Left ventricle myocardium superior (tissue), 1 donor: ENCODE measurements around the gene CREB3L2. TPM values are rescaled to one million over a fixed set of nuclear protein-coding genes. Genes with fewer than 3 reads are reported as not detected.

Source experiments
- ATAC-seq: fragments of 200-7000 bp; cut with Tn5 transposase; one replicate; pipeline ENCODE4 v1.9.1; 2020; ENCODE audit warnings: mild to moderate bottlenecking, moderate library complexity
- DNase-seq: peaks from one replicate; pipeline ENCODE4 v3.0.0-alpha.2; 2020
- intact Hi-C: fragments of 100-400 bp; cut with micrococcal nuclease; formaldehyde crosslinking; loops from one replicate; pipeline ENCODE4 v1.11.0; 2022
- total RNA-seq: library from RNA; stranded (reverse); fragmentation: NEBNext Ultra II Directional; extraction: Animal tissue kit (Norgen Biotek cat#: 25700); gene quantifications from one replicate; pipeline ENCODE4 v1.2.1, GENCODE V29; 2021
- donor health status: DM: no; HTN: yes; CAD: no; lungs with severe emphysema.

The CREB3L2 gene
- total RNA-seq, 1 donor from 2014 or later, result 22.3 TPM

DNA sequence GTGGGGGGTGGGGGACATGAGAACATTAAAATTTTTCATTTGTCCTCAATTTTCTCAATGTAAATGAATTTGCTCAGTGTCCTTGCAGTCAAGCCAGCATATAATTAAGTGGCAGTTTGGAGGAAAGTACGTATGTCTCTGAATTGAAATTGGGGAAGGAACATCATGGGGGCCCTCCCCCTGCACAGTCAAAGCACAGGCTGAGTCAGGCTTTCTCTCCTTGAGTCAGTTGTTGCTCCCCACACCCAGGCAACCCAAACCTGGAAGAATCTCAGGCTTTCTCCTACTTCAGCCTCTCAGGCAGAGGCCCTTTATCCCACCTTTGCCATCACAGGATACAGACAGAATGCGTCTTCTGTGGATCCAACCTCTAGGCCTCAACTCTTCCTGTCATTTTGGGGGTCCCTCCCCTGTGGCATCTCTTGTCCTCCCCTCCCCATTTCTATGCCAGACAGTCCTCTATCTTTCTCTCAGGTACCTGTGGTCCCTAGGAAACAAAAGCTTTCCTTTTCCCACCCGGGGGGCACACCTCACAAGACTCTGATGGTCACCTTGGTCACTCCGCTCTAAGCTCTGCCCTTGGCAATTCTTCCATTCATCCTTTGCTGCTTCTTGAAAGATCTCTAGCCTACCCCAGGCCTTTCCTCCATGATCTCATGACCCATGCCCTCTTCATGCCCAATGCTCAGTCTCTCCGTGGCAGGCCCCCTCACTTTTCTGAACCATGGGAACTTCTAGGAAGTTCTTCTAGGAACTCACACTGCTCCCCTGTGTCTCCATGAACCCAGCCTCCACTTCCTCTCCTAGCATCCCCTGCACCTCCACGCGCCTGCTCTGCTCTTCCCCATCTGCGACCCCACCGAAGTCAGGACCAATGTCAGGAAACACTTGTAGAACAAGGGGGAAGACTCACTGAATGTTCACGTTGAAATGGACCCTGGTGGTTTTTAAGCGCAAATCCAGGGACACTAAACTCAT, 40.4 kb downstream of the CREB3L2 start:
- DNase-seq, result no peak
- intact Hi-C loops, result no loop called here
- peak; percentile 20 for ATAC-seq

- DNase-seq, result no peak
- ATAC-seq, result no peak
- intact Hi-C loops, result no loop called here
Measured at GRCh38 chr7:137960020-137960419, 41.9 kb downstream of the CREB3L2 start.

GRCh38 chr7:137958470-137959431, 43.1 kb downstream of the CREB3L2 start:
- intact Hi-C loops, result no loop called here
- ATAC-seq (no peak), DNase-seq (no peak)

- ATAC-seq (peak; percentile 85), DNase-seq (peak; percentile 52)
- intact Hi-C loops, result no loop called here
Measured at GRCh38 chr7:137957887-137958286, 44.0 kb downstream of the CREB3L2 start.

- intact Hi-C loops, result no loop called here
Measured at GRCh38 chr7:137956591-137956990, 45.3 kb downstream of the CREB3L2 start.

GRCh38 chr7:137956183-137956582, 45.7 kb downstream of the CREB3L2 start:
- intact Hi-C loops, result no loop called here
- ATAC-seq (no peak), DNase-seq (no peak)

More at GRCh38 chr7:137956591-137956990, 45.3 kb downstream of the CREB3L2 start:
- ATAC-seq, result no peak
- no peak for DNase-seq

GRCh38 chr7:137954614-137955013, 47.3 kb downstream of the CREB3L2 start:
- intact Hi-C loops, result no loop called here
- DNase-seq (no peak), ATAC-seq (no peak)

- ATAC-seq (no peak), DNase-seq (no peak)
- intact Hi-C loops, result no loop called here
Measured at GRCh38 chr7:137953665-137954470, 48.0 kb downstream of the CREB3L2 start.

- DNase-seq (no peak), ATAC-seq (no peak)
- intact Hi-C loops, result no loop called here
Measured at GRCh38 chr7:137953043-137953664, 48.7 kb downstream of the CREB3L2 start.

DNA sequence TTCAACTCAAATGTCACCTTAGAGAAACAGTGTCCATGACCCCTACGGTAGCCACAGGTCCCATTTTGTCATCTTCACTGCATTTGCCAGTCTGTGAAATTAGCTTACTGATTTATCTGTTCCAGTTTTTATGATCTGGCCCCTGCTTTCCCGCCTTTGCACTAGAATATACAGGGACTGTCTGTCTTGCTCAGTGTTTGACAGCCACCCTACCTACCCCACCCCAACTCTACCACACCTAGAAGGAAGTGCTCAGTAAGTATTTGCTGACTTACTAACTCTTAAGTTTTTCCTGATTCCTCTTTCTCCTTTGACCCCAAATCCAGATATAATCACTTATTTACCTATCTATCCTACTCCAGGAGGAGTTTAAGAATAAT, 49.5 kb downstream of the CREB3L2 start:
- DNase-seq, result no peak
- ATAC-seq, result no peak
- intact Hi-C loops, result no loop called here

- intact Hi-C loops, result no loop called here
- ATAC-seq (no peak), DNase-seq (no peak)
Measured at GRCh38 chr7:137951700-137952425, 50.0 kb downstream of the CREB3L2 start.

- intact Hi-C loops, result no loop called here
- ATAC-seq (no peak), DNase-seq (no peak)
Measured at GRCh38 chr7:137950967-137951366, 50.9 kb downstream of the CREB3L2 start.

DNA sequence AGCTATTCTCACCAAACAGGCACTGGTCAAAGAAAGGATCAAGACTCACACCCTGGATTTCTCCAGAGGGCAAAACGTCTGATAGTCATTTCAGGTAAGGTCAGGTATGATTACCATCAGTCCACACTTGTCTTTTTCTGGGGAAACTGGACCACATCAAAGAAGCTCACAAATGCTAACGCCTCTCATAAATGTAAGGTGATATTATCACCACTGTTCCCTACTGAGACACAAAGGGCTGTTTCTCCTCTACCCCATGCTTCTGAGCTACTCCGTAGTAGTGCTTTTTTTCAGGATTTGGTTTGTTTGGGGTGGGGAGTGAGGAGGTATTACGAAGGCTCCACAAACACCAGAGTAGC, 51.6 kb downstream of the CREB3L2 start:
- intact Hi-C loops, result no loop called here
- ATAC-seq (no peak), DNase-seq (no peak)

DNA sequence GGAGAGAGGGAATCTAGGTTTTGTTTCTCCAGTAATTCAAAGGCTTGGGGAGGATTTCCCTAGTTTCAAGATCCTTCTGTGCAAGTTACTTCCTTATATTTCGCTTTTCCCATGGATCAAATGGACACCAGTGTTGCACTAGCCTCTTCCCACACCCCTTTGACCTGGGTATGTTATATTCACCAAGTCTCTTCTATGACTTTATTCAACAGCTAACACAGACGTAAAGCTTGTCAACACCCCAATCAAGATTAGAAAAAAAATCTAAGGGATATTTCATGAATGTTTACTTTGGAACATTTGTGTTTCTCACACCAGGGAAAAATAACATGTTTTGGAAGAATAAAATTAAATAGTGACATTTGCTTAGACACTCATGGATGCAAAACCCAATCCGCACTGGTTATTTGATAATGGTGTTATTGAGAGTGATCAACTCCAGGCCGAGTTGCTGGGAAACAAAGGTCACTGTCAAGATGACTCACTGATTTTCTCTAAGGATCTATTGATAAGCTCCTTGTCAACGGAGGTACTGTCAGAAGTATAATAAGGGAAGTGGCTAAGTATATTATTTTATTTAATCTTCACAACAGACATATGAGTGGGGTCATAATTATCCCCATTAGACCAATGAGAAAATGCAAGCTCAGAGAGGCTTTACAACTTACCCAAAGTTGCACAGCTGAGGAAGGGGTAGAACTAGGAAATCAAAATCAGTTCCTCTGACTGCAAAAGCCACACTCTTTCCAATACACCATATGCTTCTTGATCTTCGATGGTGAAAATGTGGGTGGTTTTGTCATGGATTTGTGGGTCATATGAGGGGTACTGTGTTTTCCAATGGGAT, 52.2 kb downstream of the CREB3L2 start:
- ATAC-seq (peak; percentile 19), DNase-seq (no peak)
- intact Hi-C loops, result no loop called here

GRCh38 chr7:137948845-137949330, 53.0 kb downstream of the CREB3L2 start:
- intact Hi-C loops, result no loop called here
- DNase-seq (no peak), ATAC-seq (no peak)

DNA sequence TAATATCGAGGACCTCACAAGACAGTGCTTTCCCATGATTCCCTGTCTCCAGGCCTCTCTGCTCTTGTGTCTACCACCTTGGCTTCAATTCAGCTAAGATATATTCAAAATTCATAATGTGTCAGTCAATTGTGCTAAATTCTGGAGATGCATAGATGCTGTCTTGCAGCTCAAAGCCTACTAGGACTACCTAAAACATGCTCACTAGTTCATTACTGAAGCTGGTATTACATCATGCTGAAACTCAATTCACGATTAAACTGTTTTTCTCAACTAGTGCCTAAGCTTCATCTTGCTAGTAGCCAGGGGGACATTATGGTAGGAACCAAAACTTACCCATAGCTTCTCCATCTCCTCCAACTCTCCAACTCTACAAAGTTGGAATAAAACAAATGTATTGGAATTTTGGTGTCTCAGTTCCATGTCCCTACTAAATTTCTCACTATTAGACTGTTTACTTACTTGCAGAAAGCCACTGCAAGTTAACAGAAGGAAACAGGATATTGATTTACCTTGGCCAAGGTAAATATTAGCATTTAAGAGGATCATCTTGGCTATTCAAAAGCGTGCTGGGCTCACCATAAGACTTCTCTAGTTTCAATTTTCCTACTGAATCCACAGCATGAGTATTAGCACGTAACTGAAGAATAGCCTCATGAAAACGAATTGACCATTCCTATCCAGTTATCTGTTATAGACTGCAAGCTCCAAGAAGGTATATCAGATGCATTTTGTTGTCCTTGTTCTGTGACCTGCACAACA, 53.6 kb downstream of the CREB3L2 start:
- intact Hi-C loops, result no loop called here
- no peak for DNase-seq
- no peak for ATAC-seq
